CD14-positive monocyte (primary cell): ENCODE data around the gene HADH. TPM values are rescaled to one million over a fixed set of nuclear protein-coding genes. Genes with fewer than 3 reads are reported as not detected.

Experiments used
- DNase-seq, 3 donors: peaks; one replicate each; pipeline ENCODE4 v3.0.0-alpha.2; 2011 to 2022
- H2AFZ ChIP-seq: 2 replicates; pipeline ENCODE4 v1.6.0; 2012; ENCODE audit warnings: mild to moderate bottlenecking, low read depth, low read length, inconsistent platforms; ENCODE audit not compliant: insufficient read depth, poor library complexity, severe bottlenecking
- H3K27ac ChIP-seq, 2 donors: 1 replicate in 1 of 2; 2 replicates in 1 of 2; pipeline ENCODE4 v1.5.1; 2012 to 2013; ENCODE audit warnings: low read length in 2 of 2, control low read depth in 1 of 2, inconsistent platforms in 1 of 2, low read depth in 1 of 2, mild to moderate bottlenecking in 1 of 2
- H3K27me3 ChIP-seq, 2 donors: one replicate each; pipeline versions ENCODE4 v1.6.0 to v1.6.1; 2011 to 2013; ENCODE audit warnings: low read length in 2 of 2; ENCODE audit not compliant: control insufficient read depth in 2 of 2, insufficient read depth in 2 of 2
- H3K36me3 ChIP-seq, 2 donors: replicated peaks in 1 of 2; 1 replicate in 1 of 2; 2 replicates in 1 of 2; pipeline versions ENCODE4 v1.5.1 to v1.6.1; 2012 to 2013; ENCODE audit warnings: low read length in 2 of 2, control low read depth in 1 of 2, inconsistent platforms in 1 of 2, mild to moderate bottlenecking in 1 of 2; ENCODE audit not compliant: insufficient read depth in 2 of 2, control insufficient read depth in 1 of 2
- H3K4me1 ChIP-seq, 2 donors: 1 replicate in 1 of 2; 2 replicates in 1 of 2; pipeline versions ENCODE4 v1.5.1 to v1.6.1; 2012 to 2013; ENCODE audit warnings: low read length in 2 of 2, control low read depth in 1 of 2, inconsistent platforms in 1 of 2, mild to moderate bottlenecking in 1 of 2, moderate library complexity in 1 of 2; ENCODE audit not compliant: insufficient read depth in 2 of 2, control insufficient read depth in 1 of 2
- H3K4me2 ChIP-seq: replicated peaks from 2 replicates; pipeline ENCODE3; 2012; ENCODE audit warnings: low read length, moderate library complexity, mild to moderate bottlenecking; ENCODE audit not compliant: poor library complexity, severe bottlenecking; ENCODE audit errors: extremely low read depth
- H3K4me3 ChIP-seq, 3 experiments: fragments of 200-600 bp in 1 of 3; sonication (generic) in 1 of 3; replicated peaks in 1 of 3; 1 replicate in 2 of 3; 2 replicates in 1 of 3; pipeline ENCODE4 v1.5.1; 2011 to 2013; ENCODE audit warnings: low read length in 3 of 3, mild to moderate bottlenecking in 3 of 3, control low read depth in 2 of 3, low read depth in 2 of 3, inconsistent platforms in 1 of 3, moderate library complexity in 1 of 3
- H3K79me2 ChIP-seq: 2 replicates; pipeline ENCODE4 v1.6.0; 2012; ENCODE audit warnings: mild to moderate bottlenecking, control low read depth, inconsistent platforms, low read length, moderate library complexity; ENCODE audit not compliant: insufficient read depth
- H3K9ac ChIP-seq: 2 replicates; pipeline ENCODE4 v1.6.0; 2017; ENCODE audit warnings: low read length, mild to moderate bottlenecking; ENCODE audit not compliant: insufficient read depth, poor library complexity, severe bottlenecking
- H3K9me3 ChIP-seq, 2 donors: replicated peaks in 1 of 2; 1 replicate in 1 of 2; 2 replicates in 1 of 2; pipeline versions ENCODE4 v1.5.1 to v1.6.1; 2012 to 2013; ENCODE audit warnings: low read length in 2 of 2, control low read depth in 1 of 2; ENCODE audit not compliant: control insufficient read depth in 1 of 2, insufficient read depth in 1 of 2
- H4K20me1 ChIP-seq: 2 replicates; pipeline ENCODE4 v1.6.0; 2012; ENCODE audit warnings: mild to moderate bottlenecking, low read length, control low read depth, moderate library complexity; ENCODE audit not compliant: insufficient read depth
- H3K27ac Mint-ChIP-seq, 7 donors: one replicate each; pipeline ENCODE4 v1.8.0; 2020; ENCODE audit warnings: mild to moderate bottlenecking in 7 of 7, mixed read lengths in 7 of 7, moderate library complexity in 6 of 7, inconsistent platforms in 2 of 7
- H3K27me3 Mint-ChIP-seq, 3 donors: one replicate each; pipeline ENCODE4 v1.8.0; 2021 to 2022; ENCODE audit warnings: low read depth in 3 of 3, mild to moderate bottlenecking in 3 of 3, mixed read lengths in 3 of 3, moderate library complexity in 3 of 3, inconsistent platforms in 1 of 3
- H3K36me3 Mint-ChIP-seq, 2 donors: one replicate each; pipeline ENCODE4 v1.8.0; 2020; ENCODE audit warnings: mixed read lengths in 2 of 2, inconsistent platforms in 1 of 2, mild to moderate bottlenecking in 1 of 2
- H3K4me1 Mint-ChIP-seq: one replicate; pipeline ENCODE4 v1.8.0; 2020; ENCODE audit warnings: mild to moderate bottlenecking, mixed read lengths
- H3K4me3 Mint-ChIP-seq, 2 donors: one replicate each; pipeline ENCODE4 v1.8.0; 2020; ENCODE audit warnings: mild to moderate bottlenecking in 2 of 2, mixed read lengths in 2 of 2, moderate library complexity in 1 of 2
- H3K9me3 Mint-ChIP-seq, 7 donors: one replicate each; pipeline ENCODE4 v1.8.0; 2020 to 2022; ENCODE audit warnings: mixed read lengths in 7 of 7, mild to moderate bottlenecking in 6 of 7, moderate library complexity in 6 of 7, inconsistent platforms in 2 of 7
- WGBS: methylation state at CpG from one replicate; pipeline ENCODE4 v1.1.5; 2013; ENCODE audit warnings: missing lambda C conversion rate; ENCODE audit not compliant: insufficient coverage; 5-methylcytosine and 5-hydroxymethylcytosine counted together
- intact Hi-C, 2 donors: fragments of 100-400 bp; cut with micrococcal nuclease; formaldehyde crosslinking; loops; one replicate each; pipeline versions ENCODE4 v1.15.0 to v1.15.1; 2023
- polyA plus RNA-seq, 3 donors: library from polyadenylated mRNA; depleted of rRNA in 1 of 3; unstranded in 2 of 3; stranded (reverse) in 1 of 3; fragments of 300-500 nt in 2 of 3; fragments of >200 nt in 1 of 3; fragmentation: Illumina TruSeq in 2 of 3; gene quantifications; 1 replicate in 2 of 3; 2 replicates in 1 of 3; pipeline ENCODE4 v1.2.3, GENCODE V29; 2012 to 2021
- TF ChIP-seq, protein P1 (sequence below): fragments of 200-600 bp; IDR thresholded peaks from one replicate; pipeline ENCODE4 v1.8.0; 2022; ENCODE audit warnings: antibody characterized with exemption, mild to moderate bottlenecking

Gene HADH
- polyA plus RNA-seq, 3 donors, result 8.4 to 19.4 (median 19.4) TPM

DNA sequence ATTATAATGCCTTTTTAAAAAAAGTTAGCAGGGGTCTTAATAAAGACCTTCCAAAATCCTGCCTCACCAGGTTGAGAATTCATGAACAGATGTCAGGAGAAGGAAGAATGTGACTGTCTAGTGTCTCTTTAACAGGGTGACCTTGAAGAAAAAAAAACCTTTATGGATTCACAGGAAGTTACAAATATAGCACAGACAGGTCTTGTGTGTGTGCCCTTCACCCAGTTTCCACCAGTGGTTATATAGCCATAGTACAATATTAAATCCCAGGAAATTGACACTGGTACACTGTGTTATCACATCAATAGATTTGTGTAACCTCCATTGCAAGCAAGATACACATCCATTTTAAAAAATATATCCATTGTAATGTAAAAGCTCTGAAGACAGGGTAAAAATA, 43.7 kb downstream of the HADH start:
- Histone ChIP-seq H3K4me3 (no peak overlapping the region), H3K27me3 (no peaks in the 10 kb centered on the region), H3K9ac (no peak overlapping the region), H4K20me1 (no peaks in the 10 kb centered on the region), H3K4me2 (no peak overlapping the region), H3K4me1 (no peaks in the 10 kb centered on the region), H3K79me2 (no peaks in the 10 kb centered on the region), H2AFZ (no peak overlapping the region), H3K36me3 (peaks cover 11 to 46% of the 10 kb centered on the region in 2 donors), H3K9me3 (no peaks in the 10 kb centered on the region), H3K27ac (no peak overlapping the region)
- intact Hi-C loops, result no loop called here
- no peak for DNase-seq
- TF ChIP-seq, protein P1, sequence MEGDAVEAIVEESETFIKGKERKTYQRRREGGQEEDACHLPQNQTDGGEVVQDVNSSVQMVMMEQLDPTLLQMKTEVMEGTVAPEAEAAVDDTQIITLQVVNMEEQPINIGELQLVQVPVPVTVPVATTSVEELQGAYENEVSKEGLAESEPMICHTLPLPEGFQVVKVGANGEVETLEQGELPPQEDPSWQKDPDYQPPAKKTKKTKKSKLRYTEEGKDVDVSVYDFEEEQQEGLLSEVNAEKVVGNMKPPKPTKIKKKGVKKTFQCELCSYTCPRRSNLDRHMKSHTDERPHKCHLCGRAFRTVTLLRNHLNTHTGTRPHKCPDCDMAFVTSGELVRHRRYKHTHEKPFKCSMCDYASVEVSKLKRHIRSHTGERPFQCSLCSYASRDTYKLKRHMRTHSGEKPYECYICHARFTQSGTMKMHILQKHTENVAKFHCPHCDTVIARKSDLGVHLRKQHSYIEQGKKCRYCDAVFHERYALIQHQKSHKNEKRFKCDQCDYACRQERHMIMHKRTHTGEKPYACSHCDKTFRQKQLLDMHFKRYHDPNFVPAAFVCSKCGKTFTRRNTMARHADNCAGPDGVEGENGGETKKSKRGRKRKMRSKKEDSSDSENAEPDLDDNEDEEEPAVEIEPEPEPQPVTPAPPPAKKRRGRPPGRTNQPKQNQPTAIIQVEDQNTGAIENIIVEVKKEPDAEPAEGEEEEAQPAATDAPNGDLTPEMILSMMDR, result no peak
- Mint-ChIP-seq H3K9me3 (no peaks in the 10 kb centered on the region), H3K36me3 (peaks cover 32 to 34% of the 10 kb centered on the region in 2 donors), H3K27me3 (no peaks in the 10 kb centered on the region), H3K4me1 (no peaks in the 10 kb centered on the region), H3K27ac (no peak overlapping the region), H3K4me3 (no peak overlapping the region)

DNA sequence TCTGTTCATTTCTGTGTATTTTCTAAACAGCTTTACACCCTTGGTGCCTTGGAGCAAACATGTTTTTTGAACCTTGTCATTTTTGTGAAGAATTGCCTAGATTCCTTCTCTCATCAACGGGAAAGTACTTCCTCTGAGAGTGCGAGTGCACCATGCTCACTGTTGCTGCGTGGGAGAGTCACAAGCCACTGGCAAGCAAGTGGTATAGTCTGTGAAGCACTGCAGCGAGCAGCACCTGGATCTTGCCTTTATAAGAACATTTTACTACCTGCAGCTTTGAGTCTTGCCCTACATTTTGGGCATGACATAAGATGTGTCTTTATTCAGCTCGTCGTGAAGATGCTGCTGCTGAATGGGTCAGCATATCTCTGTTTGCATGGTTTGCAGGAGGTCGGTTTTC, 44.9 kb downstream of the HADH start:
- H3K27me3 ChIP-seq, result no peaks in the 10 kb centered on the region
- H3K4me1 ChIP-seq, result no peaks in the 10 kb centered on the region
- TF ChIP-seq, protein P1, result no peak
- no peaks in the 10 kb centered on the region for H4K20me1 ChIP-seq
- no peak overlapping the region for H3K27ac Mint-ChIP-seq
- H3K9ac ChIP-seq, result no peak overlapping the region
- H2AFZ ChIP-seq, result no peak overlapping the region
- no peaks in the 10 kb centered on the region for H3K79me2 ChIP-seq
- peaks cover 5 to 34% of the 10 kb centered on the region in 2 donors for H3K36me3 ChIP-seq
- H3K36me3 Mint-ChIP-seq, result peaks cover 21 to 23% of the 10 kb centered on the region in 2 donors
- DNase-seq, result no peak
- no peaks in the 10 kb centered on the region for H3K4me1 Mint-ChIP-seq
- H3K4me2 ChIP-seq, result no peak overlapping the region
- H3K27me3 Mint-ChIP-seq, result no peaks in the 10 kb centered on the region
- H3K27ac ChIP-seq, result no peak overlapping the region
- H3K9me3 ChIP-seq, result no peaks in the 10 kb centered on the region
- H3K4me3 ChIP-seq, result no peak overlapping the region
- H3K4me3 Mint-ChIP-seq, result no peak overlapping the region
- H3K9me3 Mint-ChIP-seq, result no peaks in the 10 kb centered on the region
- intact Hi-C loops, result no loop called here
- WGBS, result 87% methylated on average over 3 of the region's 7 CpGs
